Liver (tissue), 9 donors: Measurements from ENCODE around the gene CHAC1. TPM values are rescaled to one million over a fixed set of nuclear protein-coding genes. Genes with fewer than 3 reads are reported as not detected.

ENCODE experiments used
- DNase-seq: peaks from one replicate; pipeline ENCODE4 v3.0.0-alpha.2; 2017; ENCODE audit warnings: low spot score
- H3K27ac ChIP-seq, 2 donors: one replicate each; pipeline ENCODE4 v1.7.0; 2013; ENCODE audit warnings: inconsistent platforms in 2 of 2, low read length in 2 of 2, control low read depth in 1 of 2, low read depth in 1 of 2, mild to moderate bottlenecking in 1 of 2
- H3K27me3 ChIP-seq, 4 donors: one replicate each; pipeline versions ENCODE4 v1.6.1 to v1.7.0; 2013; ENCODE audit warnings: low read length in 3 of 4, inconsistent platforms in 1 of 4, mild to moderate bottlenecking in 1 of 4, moderate library complexity in 1 of 4; ENCODE audit not compliant: control insufficient read depth in 4 of 4, insufficient read depth in 4 of 4
- H3K36me3 ChIP-seq, 4 donors: one replicate each; pipeline versions ENCODE4 v1.6.1 to v1.7.0; 2013; ENCODE audit warnings: low read length in 3 of 4, mild to moderate bottlenecking in 3 of 4, low read depth in 1 of 4, moderate library complexity in 1 of 4; ENCODE audit not compliant: control insufficient read depth in 4 of 4, insufficient read depth in 3 of 4
- H3K4me1 ChIP-seq, 4 donors: one replicate each; pipeline versions ENCODE4 v1.6.1 to v1.7.0; 2013; ENCODE audit warnings: low read length in 3 of 4, mild to moderate bottlenecking in 3 of 4, moderate library complexity in 1 of 4; ENCODE audit not compliant: control insufficient read depth in 4 of 4, insufficient read depth in 4 of 4
- H3K4me3 ChIP-seq, 3 donors: one replicate each; pipeline versions ENCODE4 v1.6.1 to v1.7.0; 2013; ENCODE audit warnings: low read length in 3 of 3, control low read depth in 1 of 3, low read depth in 1 of 3, mild to moderate bottlenecking in 1 of 3
- H3K9ac ChIP-seq, 2 donors: one replicate each; pipeline ENCODE4 v1.7.0; 2013; ENCODE audit warnings: low read length in 2 of 2, mild to moderate bottlenecking in 2 of 2, moderate library complexity in 2 of 2, control low read depth in 1 of 2, low read depth in 1 of 2
- H3K9me3 ChIP-seq, 4 donors: one replicate each; pipeline versions ENCODE4 v1.6.1 to v1.7.0; 2013; ENCODE audit warnings: low read length in 3 of 4; ENCODE audit not compliant: control insufficient read depth in 4 of 4
- EGR1 ChIP-seq, 2 donors: IDR thresholded peaks; 2 replicates each; pipeline ENCODE4 v1.6.1; 2016 to 2018; ENCODE audit warnings: antibody characterized with exemption in 2 of 2, low read depth in 2 of 2
- FOXA2 ChIP-seq: IDR thresholded peaks from 2 replicates; pipeline ENCODE4 v1.6.1; 2016; ENCODE audit warnings: antibody characterized with exemption
- GABPA ChIP-seq, 2 donors: IDR thresholded peaks in 1 of 2; conservative IDR thresholded peaks in 1 of 2; 2 replicates each; pipeline ENCODE4 v1.6.1; 2016; ENCODE audit warnings: antibody characterized with exemption in 2 of 2, mild to moderate bottlenecking in 1 of 2, moderate library complexity in 1 of 2
- HNF4A ChIP-seq, 2 donors: conservative IDR thresholded peaks; 2 replicates each; pipeline ENCODE4 v1.6.1; 2016; ENCODE audit warnings: antibody characterized with exemption in 2 of 2, mild to moderate bottlenecking in 2 of 2
- HNF4G ChIP-seq: IDR thresholded peaks from 2 replicates; pipeline ENCODE4 v1.6.1; 2016; ENCODE audit warnings: antibody characterized with exemption
- NR2F2 ChIP-seq: IDR thresholded peaks from 2 replicates; pipeline ENCODE4 v1.6.1; 2016; ENCODE audit warnings: antibody characterized with exemption
- RAD21 ChIP-seq, 2 donors: IDR thresholded peaks; 2 replicates each; pipeline ENCODE4 v1.6.1; 2016; ENCODE audit warnings: antibody characterized with exemption in 2 of 2, mild to moderate bottlenecking in 2 of 2
- RXRA ChIP-seq, 2 donors: IDR thresholded peaks; 2 replicates each; pipeline ENCODE4 v1.6.1; 2017 to 2018; ENCODE audit warnings: antibody characterized with exemption in 2 of 2, mild to moderate bottlenecking in 1 of 2
- SP1 ChIP-seq: IDR thresholded peaks from 2 replicates; pipeline ENCODE4 v1.6.1; 2018; ENCODE audit warnings: antibody characterized with exemption, mild to moderate bottlenecking
- TAF1 ChIP-seq: conservative IDR thresholded peaks from 2 replicates; pipeline ENCODE4 v1.6.1; 2016; ENCODE audit warnings: antibody characterized with exemption, mild to moderate bottlenecking
- YY1 ChIP-seq: IDR thresholded peaks from 2 replicates; pipeline ENCODE4 v1.6.1; 2016; ENCODE audit warnings: antibody characterized with exemption, mild to moderate bottlenecking
- WGBS: extraction: QIAGEN DNeasy Blood & Tissue Kit; methylation state at CpG from one replicate; pipeline ENCODE4 v1.1.7; 2013; 5-methylcytosine and 5-hydroxymethylcytosine counted together
- polyA plus RNA-seq, 2 donors: library from polyadenylated mRNA; stranded (reverse) in 1 of 2; unstranded in 1 of 2; fragments of 200-250 nt in 1 of 2; fragments of >200 nt in 1 of 2; fragmentation: Nextera tagmentation in 1 of 2; extraction: Ambion mirVana in 1 of 2; gene quantifications; one replicate each; pipeline versions ENCODE4 v1.2.1 to v1.2.3, GENCODE V29; 2013 to 2015
- total RNA-seq, 2 donors: library from RNA; depleted of rRNA; stranded (reverse); fragments of >200 nt; gene quantifications; one replicate each; pipeline ENCODE4 v1.2.3, GENCODE V29; 2014
- TF ChIP-seq, protein P1 (sequence below): IDR thresholded peaks from 2 replicates; pipeline ENCODE4 v1.6.1; 2016; ENCODE audit warnings: antibody characterized with exemption, mild to moderate bottlenecking
- TF ChIP-seq, protein P2 (sequence below): IDR thresholded peaks from 2 replicates; pipeline ENCODE4 v1.6.1; 2016; ENCODE audit warnings: antibody characterized with exemption
- TF ChIP-seq, protein P3 (sequence below): IDR thresholded peaks from 2 replicates; pipeline ENCODE4 v1.6.1; 2016; ENCODE audit warnings: antibody characterized with exemption
- TF ChIP-seq, protein P4 (sequence below): IDR thresholded peaks from 2 replicates; pipeline ENCODE4 v1.6.1; 2016; ENCODE audit warnings: antibody characterized with exemption
- TF ChIP-seq, protein P5 (sequence below): fragments of 150-350 bp; IDR thresholded peaks from 2 replicates; pipeline ENCODE4 v1.5.1; 2017; ENCODE audit warnings: improper control_type of control experiment, low read depth, low read length; ENCODE audit not compliant: missing input control
- donor health status: healthy.
- donor health status: healthy.
- donor health status: healthy.
- donor health status: healthy.
- donor health status: healthy.

The CHAC1 gene
- total and polyA plus RNA-seq, 4 donors: 0.19 to 3.5 (median 1.1) TPM

DNA sequence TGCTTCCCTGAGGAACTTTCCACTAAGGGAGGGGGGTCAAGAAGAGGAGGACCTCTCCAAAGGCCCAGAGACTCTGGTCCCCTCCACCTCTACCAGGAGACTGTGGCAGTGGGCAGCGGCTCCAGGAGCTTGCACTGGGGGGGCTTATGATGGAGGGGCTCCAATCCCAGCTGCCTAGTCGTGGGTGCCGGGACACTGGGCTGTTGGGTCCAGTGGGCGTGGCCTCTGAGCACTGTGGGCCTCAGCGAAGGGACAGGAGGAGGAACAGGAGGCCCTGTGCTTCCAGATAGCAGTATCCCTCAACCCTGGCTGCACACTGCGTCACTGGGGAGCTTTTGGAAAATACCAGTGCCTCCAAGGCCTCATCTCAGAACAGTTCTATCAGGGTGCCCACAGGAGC is 37.6 kb upstream of the CHAC1 start:
- Histone ChIP-seq H3K36me3 (no peaks in the 10 kb centered on the region), H3K9me3 (no peaks in the 10 kb centered on the region), H3K27ac (peak overlapping the region in 1 of 2 donors; percentile 34), H3K4me1 (peaks cover 1 to 15% (median 14%) of the 10 kb centered on the region in 4 donors), H3K9ac (no peak overlapping the region), H3K4me3 (no peak overlapping the region), H3K27me3 (no peaks in the 10 kb centered on the region)
- WGBS: 87% methylated on average over 6 of the region's 6 CpGs
- DNase-seq: no peak
- TF ChIP-seq FOXA2 (no peak), GABPA (IDR thresholded peaks at IDR 0.05 in 1 of 2, conservative IDR thresholded peaks at IDR 0.05 in 1 of 2) (no peak), NR2F2 (no peak), HNF4A (conservative IDR thresholded peaks at IDR 0.05) (no peak)
- TF ChIP-seq, protein P1, sequence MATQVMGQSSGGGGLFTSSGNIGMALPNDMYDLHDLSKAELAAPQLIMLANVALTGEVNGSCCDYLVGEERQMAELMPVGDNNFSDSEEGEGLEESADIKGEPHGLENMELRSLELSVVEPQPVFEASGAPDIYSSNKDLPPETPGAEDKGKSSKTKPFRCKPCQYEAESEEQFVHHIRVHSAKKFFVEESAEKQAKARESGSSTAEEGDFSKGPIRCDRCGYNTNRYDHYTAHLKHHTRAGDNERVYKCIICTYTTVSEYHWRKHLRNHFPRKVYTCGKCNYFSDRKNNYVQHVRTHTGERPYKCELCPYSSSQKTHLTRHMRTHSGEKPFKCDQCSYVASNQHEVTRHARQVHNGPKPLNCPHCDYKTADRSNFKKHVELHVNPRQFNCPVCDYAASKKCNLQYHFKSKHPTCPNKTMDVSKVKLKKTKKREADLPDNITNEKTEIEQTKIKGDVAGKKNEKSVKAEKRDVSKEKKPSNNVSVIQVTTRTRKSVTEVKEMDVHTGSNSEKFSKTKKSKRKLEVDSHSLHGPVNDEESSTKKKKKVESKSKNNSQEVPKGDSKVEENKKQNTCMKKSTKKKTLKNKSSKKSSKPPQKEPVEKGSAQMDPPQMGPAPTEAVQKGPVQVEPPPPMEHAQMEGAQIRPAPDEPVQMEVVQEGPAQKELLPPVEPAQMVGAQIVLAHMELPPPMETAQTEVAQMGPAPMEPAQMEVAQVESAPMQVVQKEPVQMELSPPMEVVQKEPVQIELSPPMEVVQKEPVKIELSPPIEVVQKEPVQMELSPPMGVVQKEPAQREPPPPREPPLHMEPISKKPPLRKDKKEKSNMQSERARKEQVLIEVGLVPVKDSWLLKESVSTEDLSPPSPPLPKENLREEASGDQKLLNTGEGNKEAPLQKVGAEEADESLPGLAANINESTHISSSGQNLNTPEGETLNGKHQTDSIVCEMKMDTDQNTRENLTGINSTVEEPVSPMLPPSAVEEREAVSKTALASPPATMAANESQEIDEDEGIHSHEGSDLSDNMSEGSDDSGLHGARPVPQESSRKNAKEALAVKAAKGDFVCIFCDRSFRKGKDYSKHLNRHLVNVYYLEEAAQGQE: no peak
- TF ChIP-seq, protein P2, sequence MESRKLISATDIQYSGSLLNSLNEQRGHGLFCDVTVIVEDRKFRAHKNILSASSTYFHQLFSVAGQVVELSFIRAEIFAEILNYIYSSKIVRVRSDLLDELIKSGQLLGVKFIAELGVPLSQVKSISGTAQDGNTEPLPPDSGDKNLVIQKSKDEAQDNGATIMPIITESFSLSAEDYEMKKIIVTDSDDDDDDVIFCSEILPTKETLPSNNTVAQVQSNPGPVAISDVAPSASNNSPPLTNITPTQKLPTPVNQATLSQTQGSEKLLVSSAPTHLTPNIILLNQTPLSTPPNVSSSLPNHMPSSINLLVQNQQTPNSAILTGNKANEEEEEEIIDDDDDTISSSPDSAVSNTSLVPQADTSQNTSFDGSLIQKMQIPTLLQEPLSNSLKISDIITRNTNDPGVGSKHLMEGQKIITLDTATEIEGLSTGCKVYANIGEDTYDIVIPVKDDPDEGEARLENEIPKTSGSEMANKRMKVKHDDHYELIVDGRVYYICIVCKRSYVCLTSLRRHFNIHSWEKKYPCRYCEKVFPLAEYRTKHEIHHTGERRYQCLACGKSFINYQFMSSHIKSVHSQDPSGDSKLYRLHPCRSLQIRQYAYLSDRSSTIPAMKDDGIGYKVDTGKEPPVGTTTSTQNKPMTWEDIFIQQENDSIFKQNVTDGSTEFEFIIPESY: no peak
- TF ChIP-seq, protein P3, sequence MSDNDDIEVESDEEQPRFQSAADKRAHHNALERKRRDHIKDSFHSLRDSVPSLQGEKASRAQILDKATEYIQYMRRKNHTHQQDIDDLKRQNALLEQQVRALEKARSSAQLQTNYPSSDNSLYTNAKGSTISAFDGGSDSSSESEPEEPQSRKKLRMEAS: no peak

DNA sequence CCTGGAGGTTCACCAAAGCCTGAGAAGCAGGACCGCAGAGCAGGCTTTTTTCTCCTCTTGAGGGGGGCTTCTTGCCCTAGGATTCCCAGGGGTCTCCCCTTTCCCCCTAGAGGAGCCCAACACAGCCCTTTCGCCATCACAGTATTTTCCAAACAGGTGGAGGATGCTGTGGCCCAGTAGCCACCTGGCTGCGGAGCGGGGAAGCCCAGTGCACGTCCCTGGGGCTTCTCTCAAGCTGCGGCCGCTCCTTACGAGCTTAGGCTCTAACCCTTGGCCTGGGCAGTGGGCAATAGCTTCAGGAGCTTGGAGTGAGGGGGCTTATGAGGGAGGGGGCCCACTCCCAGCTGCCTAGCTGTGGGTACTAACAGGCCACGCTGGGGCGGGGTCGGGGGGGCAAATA is 35.7 kb upstream of the CHAC1 start:
- H3K9ac ChIP-seq: no peak overlapping the region
- no peak overlapping the region for H3K27ac ChIP-seq

More for the DNA sequence above, 35.7 kb upstream of the CHAC1 start:
- no peaks in the 10 kb centered on the region for H3K9me3 ChIP-seq
- H3K4me3 ChIP-seq: no peak overlapping the region
- H3K36me3 ChIP-seq: no peaks in the 10 kb centered on the region
- H3K27me3 ChIP-seq: no peaks in the 10 kb centered on the region
- TF ChIP-seq, protein P3: no peak
- TF ChIP-seq, protein P4, sequence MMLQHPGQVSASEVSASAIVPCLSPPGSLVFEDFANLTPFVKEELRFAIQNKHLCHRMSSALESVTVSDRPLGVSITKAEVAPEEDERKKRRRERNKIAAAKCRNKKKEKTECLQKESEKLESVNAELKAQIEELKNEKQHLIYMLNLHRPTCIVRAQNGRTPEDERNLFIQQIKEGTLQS: no peak
- TF ChIP-seq YY1 (no peak), TAF1 (no peak), FOXA2 (no peak), RXRA (IDR thresholded peaks at IDR 0.05) (no peak), HNF4G (no peak), HNF4A (conservative IDR thresholded peaks at IDR 0.05) (no peak), SP1 (no peak), GABPA (IDR thresholded peaks at IDR 0.05 in 1 of 2, conservative IDR thresholded peaks at IDR 0.05 in 1 of 2) (no peak), EGR1 (IDR thresholded peaks at IDR 0.05; ENCODE audit: low read depth in 2 of 2) (no peak), RAD21 (IDR thresholded peaks at IDR 0.05) (no peak)
- TF ChIP-seq, protein P5, sequence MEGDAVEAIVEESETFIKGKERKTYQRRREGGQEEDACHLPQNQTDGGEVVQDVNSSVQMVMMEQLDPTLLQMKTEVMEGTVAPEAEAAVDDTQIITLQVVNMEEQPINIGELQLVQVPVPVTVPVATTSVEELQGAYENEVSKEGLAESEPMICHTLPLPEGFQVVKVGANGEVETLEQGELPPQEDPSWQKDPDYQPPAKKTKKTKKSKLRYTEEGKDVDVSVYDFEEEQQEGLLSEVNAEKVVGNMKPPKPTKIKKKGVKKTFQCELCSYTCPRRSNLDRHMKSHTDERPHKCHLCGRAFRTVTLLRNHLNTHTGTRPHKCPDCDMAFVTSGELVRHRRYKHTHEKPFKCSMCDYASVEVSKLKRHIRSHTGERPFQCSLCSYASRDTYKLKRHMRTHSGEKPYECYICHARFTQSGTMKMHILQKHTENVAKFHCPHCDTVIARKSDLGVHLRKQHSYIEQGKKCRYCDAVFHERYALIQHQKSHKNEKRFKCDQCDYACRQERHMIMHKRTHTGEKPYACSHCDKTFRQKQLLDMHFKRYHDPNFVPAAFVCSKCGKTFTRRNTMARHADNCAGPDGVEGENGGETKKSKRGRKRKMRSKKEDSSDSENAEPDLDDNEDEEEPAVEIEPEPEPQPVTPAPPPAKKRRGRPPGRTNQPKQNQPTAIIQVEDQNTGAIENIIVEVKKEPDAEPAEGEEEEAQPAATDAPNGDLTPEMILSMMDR: no peak
- TF ChIP-seq, protein P1: no peak
- TF ChIP-seq, protein P2: no peak
- 77% methylated on average over 11 of the region's 11 CpGs for WGBS
- H3K4me1 ChIP-seq: peaks cover 0 to 6% (median 1%) of the 10 kb centered on the region in 4 donors
- DNase-seq: no peak
